ENCODE results near the gene SLN.

DNA sequence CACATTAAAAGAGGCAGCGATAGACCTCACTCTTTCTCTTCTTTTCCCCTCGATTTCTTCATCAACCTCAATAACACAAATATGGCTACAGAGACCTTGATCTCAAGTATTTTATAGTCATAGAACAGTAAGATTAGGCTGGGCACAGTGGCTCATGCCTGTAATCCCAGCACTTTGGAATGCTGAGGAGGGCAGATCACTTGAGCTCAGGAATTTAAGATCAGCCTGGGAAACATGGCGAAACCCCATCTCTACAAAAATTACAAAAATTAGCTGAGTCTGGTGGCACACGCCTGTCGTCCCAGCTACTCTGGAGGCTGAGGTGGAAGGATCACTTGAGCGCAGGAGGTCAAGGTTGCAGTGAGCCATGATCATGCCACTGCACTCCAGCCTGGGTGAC, 14.6 kb downstream of the SLN start:
- TF ChIP-seq, protein P1, sequence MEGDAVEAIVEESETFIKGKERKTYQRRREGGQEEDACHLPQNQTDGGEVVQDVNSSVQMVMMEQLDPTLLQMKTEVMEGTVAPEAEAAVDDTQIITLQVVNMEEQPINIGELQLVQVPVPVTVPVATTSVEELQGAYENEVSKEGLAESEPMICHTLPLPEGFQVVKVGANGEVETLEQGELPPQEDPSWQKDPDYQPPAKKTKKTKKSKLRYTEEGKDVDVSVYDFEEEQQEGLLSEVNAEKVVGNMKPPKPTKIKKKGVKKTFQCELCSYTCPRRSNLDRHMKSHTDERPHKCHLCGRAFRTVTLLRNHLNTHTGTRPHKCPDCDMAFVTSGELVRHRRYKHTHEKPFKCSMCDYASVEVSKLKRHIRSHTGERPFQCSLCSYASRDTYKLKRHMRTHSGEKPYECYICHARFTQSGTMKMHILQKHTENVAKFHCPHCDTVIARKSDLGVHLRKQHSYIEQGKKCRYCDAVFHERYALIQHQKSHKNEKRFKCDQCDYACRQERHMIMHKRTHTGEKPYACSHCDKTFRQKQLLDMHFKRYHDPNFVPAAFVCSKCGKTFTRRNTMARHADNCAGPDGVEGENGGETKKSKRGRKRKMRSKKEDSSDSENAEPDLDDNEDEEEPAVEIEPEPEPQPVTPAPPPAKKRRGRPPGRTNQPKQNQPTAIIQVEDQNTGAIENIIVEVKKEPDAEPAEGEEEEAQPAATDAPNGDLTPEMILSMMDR (IDR thresholded peaks at IDR 0.05; ENCODE audit: poor library complexity): no peak
- TF ChIP-seq EZH2 (IDR thresholded peaks at IDR 0.05; ENCODE audit: borderline replicate concordance): no peak

All from hepatocyte (in vitro differentiated cells).